HG03558 (cell line): ENCODE data around the gene MTA3.
"Not testable (repeated sequence)": the region's sequence is repeated elsewhere in the genome, so short reads cannot be mapped to it uniquely, and the experiment has no call there.

Experiments
- ATAC-seq: cut with Tn5 transposase; IDR thresholded peaks from one replicate; pipeline ENCODE4 v1.9.1; 2021; ENCODE audit warnings: moderate number of reproducible peaks; ENCODE audit not compliant: unreplicated experiment; ENCODE audit errors: extremely low read depth

MTA3 gene

DNA sequence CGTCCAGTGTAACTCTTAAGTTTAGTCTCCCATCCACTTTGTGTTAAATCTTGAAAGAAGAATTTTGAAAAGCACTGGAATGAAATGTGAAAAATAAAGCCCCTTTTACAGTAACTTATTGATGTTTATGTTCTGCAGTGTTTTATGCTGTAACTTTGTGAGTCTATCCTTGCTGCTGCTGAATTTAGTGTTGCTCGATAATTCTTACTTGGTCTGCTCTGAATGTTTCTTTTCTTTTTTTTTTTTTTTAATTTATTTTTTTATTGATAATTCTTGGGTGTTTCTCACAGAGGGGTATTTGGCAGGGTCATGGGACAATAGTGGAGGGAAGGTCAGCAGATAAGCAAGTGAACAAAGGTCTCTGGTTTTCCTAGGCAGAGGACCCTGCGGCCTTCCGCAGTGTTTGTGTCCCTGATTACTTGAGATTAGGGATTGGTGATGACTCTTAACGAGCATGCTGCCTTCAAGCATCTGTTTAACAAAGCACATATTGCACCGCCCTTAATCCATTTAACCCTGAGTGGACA is 36.0 kb downstream of the MTA3 start:
- ATAC-seq, result not testable (repeated sequence)

GRCh38 chr2:42606166-42606565 is 37.7 kb downstream of the MTA3 start:
- not testable (repeated sequence) for ATAC-seq

DNA sequence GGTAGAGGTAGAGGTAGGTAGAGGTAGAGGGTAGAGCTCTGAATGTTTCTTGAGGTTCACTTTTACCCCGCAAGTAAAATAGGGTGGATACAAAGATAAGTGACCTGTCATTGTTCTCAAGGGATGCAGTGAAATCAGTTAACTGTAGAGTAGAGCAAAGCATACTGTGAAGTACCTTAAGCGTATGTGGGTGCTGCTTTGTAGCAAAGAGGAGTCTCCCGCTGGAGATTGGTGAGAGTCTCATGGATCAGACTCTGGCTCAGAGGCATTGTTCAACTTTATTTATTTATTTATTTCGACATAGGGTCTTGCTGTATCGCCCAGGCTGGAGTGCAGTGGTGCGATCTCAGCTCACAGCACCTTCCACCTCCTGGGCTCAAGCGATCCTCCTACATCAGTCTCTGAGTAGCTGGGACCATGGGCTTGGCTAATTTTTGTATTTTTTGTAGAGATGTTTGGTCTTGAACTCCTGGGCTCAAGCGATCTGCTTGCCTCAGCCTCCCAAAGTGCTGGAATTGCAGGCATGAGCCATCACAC is 38.7 kb downstream of the MTA3 start:
- ATAC-seq, result no peak

DNA sequence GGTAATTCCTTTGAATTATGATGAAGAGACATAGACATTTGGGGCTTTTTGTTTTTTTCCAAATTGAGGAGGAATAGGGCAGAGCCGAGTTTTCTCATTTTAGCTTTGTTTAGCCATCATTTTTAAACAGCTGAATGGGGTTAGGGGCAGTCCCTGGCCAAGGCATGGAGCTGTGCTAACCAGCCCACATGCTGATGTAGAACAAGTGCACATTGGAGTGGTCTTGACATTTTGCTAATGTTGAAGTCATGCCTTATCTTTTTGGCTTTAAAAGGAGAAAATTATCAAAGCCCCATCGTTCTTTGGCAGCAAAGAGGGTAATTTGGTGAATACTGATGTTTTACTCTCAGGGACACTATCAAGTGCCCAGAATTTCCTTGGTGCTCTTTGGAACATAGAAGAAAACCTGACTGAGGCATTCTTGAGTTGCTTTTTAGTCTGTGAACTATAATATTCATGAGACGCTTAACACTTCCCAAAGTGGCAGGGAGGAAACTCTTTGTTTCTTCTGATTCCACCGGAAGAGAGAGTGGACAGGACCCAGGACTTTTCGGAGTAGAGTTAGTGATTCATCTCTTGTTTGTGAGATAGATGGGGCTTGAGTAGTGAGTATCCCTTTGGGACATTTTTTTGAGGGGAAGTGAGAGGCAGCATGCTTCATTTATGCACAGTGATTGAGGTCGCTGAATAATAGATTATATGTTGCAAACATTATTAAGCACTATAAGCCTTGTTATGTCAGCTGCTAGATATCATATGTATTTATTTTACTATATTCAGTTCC is 45.0 kb downstream of the MTA3 start:
- ATAC-seq, result no peak

DNA sequence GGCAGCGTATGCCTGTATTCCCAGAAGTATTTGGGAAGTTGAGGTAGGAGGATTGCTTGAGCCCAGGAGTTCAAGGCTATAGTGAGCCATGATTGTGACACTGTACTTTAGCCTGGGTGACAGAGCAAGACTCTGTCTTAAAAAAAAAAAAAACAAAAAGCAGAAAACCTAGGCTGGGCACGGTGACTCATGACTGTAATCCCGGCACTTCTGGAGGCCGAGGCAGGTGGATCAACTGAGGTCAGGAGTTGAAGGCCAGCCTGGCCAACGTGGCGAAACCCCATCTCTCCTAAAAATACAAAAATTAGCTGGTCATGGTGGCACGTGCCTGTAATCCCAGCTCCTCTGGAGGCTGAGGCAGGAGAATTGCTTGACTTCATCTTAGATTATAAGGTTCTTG is 46.4 kb downstream of the MTA3 start:
- ATAC-seq, result no peak

GRCh38 chr2:42618116-42618515 is 49.7 kb downstream of the MTA3 start:
- no peak for ATAC-seq

- no peak for ATAC-seq
Observed at GRCh38 chr2:42618972-42619371, 50.5 kb downstream of the MTA3 start.

DNA sequence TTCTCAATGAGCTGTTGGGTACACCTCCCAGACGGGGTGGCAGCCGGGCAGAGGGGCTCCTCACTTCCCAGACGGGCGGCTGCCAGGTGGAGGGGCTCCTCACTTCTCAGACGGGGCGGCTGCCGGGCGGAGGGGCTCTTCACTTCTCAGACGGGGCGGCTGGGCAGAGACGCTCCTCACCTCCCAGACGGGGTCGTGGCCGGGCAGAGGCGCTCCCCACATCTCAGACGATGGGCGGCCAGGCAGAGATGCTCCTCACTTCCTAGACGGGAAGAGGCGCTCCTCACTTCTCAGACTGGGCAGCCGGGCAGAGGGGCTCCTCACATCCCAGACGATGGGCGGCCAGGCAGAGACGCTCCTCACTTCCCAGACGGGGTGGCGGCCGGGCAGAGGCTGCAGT is 53.2 kb downstream of the MTA3 start:
- ATAC-seq, result not testable (repeated sequence)

DNA sequence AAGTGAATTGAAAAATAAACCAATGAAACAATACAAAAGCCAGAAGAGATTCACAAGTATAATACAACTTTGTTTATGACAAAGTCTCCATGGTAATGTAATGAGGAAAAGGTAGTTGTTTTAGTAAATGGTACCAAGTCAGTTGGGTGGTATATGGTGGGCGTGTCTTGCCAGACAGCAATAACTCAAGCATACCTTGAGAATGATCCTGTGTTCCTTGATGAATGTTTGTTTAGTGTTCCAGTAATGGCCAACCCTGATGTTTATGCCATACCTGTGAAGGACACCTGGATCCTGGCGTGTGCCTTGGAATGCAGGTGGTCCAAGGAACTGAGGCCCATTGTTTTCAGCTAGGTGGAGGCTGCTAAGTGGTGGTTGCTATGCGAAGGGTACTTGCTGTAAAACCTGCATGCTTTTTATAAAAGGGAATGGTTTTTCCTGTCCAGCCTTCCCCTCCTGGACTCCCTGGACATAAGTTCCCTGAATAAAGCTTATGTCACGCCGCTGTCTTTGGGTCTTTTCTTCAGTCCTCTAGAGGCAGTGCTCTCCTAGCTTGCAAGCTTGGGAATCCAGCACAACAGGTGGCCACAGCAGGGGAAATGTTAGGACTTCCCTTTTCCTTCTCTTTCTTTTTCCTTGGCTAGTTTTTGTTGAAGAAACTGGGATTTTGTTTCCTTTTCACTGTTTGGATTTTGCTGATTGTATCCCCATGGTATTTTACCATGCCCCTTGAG is 54.7 kb downstream of the MTA3 start:
- ATAC-seq, result no peak

GRCh38 chr2:42624047-42624446 is 55.6 kb downstream of the MTA3 start:
- no peak for ATAC-seq

DNA sequence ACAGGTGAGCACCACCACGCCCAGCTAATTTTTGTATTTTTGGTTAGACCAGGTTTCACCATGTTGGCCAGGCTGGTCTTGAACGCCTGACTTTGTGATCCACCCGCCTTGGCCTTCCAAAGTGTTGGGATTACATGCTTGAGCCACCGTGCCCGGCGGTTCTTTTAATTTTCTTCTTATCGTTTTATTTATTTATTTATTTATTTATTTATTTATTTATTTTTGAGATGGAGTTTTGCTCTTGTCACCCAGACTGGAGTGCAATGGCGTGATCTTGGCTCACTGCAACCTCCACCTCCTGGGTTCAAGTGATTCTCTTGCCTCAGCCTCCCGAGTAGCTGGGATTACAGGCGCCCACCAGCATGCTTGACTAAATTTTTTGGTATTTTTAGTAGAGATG is 59.6 kb downstream of the MTA3 start:
- ATAC-seq, result not testable (repeated sequence)

GRCh38 chr2:42636934-42637333 is 68.5 kb downstream of the MTA3 start:
- no peak for ATAC-seq

GRCh38 chr2:42638080-42638784 is 69.8 kb downstream of the MTA3 start:
- no peak for ATAC-seq

GRCh38 chr2:42639340-42640077 is 71.1 kb downstream of the MTA3 start:
- no peak for ATAC-seq

DNA sequence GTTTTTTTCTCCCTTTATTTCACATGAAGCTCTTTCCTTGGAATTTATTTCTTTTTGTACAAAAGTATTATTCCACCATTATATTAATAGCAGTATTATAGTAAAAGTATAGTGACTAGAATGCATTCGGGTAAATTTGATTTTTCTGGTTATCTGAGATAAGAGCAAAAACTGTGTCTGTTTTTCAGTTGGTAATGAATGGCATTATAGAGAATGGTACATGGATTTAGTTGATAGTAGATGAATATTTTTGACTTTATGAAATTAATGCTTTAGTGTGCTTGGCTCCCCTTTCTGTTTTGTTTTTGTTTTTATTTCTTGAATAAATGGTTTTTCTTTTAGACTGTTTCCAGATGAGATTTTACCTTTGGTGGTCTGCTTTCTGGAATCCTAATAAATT is 71.8 kb downstream of the MTA3 start:
- ATAC-seq, result no peak

- ATAC-seq, result not testable (repeated sequence)
Observed at GRCh38 chr2:42642371-42642770, 73.9 kb downstream of the MTA3 start.

DNA sequence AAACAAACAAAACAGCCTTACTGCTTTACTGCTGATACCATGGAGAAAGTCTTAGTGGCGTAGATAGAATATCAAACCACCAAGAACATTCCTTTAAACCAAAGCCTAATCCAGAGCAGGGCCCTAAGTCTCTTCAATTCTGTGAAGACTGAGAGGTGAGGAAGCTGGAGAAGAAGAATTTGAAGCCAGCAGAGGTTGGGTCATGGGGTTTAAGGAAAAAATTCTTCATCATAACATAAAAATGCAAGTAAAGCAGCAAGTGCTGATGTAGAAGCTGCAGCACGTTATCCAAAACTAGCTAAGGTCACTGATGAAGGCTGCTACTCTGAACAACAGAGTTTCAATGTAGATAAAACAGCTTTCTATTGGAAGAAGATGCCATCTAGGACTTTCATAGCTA is 77.1 kb downstream of the MTA3 start:
- ATAC-seq, result no peak

GRCh38 chr2:42648796-42649195 is 80.4 kb downstream of the MTA3 start:
- ATAC-seq, result no peak

DNA sequence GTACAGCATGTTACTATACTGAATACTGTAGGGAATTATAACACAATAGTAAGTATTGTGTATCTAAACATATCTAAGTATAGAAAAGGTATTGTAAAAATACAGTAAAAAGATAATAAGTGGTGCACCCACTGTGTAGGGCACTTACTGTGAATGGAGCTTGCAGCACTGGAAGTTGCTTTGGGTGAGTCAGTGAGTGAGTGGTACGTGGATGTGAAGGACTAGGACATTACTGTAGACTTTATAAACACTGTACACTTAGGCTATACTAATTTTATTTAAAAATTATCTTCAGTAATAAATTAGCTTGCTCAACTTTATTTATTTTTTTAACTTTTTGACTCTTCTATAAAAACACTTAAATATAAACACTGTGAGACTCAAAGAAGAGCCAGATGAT is 82.6 kb downstream of the MTA3 start:
- ATAC-seq, result no peak

DNA sequence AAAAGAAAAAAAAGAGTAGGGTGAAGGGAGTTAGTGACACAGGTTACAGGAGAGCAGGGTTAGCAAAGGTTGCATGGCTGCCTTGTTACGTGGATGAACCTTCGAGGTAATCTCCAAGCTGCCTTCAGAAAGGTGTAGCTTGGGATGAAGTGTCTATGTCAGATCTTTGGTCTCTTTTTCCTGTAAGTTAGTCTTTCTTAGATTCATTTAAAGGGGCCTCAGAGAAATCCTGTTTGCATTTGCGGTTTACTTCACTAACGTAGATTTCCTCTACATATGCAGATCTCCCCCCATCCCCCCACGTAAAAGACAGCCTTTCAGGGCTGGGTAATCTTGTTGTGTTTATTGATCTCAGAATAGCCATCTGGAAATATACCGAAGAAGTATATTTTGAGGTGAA is 83.7 kb downstream of the MTA3 start:
- ATAC-seq, result no peak
